Activated effector memory CD4-positive, alpha-beta T cell treated with Interleukin-2 at 50 U/mL for 16 hours (primary cell): ENCODE results near the gene HES4.

Experiments used
- DNase-seq: peaks from one replicate; pipeline ENCODE4 v3.0.0-alpha.2; 2020

Gene HES4

DNA sequence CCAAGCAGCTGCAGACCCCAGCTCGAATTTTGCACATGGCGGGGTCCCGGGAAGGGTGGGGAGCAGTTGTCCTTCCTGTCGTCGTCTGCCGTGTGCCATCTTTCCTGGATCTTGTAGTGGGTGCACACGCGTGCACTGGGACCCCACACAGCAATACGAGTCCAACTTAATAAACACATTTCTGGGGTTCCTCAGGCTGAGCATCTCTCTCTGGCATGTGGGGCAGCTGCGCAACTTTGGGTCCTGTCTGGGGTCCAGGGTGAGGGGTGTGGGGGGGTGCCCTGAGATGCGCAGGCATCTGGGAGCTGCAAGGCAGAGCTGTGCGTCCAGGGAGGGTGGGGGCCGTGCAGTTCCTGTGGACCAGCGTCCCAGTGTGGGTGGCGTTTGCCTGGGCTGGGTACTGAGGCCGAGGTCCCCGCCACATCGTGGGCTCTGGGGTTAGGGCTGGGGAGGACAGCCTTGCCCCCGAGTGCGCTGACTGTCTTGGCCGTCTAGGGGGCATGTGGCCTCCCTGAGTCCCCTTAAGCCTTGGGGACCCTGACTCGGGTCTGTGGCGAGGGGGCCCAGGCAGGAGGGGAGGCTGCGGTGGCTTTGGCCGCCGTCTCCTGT is 34.3 kb downstream of the HES4 start:
- DNase-seq, result no peak

DNA sequence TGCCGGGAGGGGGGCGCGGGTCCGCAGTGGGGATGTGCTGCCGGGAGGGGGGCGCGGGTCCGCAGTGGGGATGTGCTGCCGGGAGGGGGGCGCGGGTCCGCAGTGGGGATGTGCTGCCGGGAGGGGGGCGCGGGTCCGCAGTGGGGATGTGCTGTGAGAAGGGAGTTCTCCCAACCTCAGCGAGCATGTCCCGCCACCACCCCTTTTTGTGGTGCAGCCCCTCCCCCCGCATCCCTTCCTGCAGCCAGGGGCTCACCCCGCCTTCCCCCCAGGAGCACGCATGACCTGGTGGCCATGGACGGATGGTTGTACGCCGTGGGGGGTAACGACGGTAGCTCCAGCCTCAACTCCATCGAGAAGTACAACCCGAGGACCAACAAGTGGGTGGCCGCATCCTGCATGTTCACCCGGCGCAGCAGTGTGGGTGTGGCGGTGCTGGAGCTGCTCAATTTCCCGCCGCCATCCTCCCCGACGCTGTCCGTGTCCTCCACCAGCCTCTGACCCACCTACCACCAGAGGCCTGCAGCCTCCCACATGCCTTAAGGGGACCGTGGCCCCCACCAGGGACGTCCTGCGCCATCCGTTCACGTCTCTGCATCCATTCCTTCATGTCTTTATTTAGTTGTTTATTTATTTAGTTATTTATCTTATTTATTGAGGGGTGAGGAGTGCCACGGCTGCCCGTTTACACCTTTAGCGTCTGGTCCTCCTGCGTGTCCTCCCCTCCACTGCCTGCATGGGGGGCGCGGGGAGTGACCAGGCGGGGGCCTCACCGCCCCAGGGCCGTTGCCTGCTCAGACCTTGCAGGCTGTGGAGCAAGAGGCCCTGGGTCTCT is 35.0 kb downstream of the HES4 start:
- DNase-seq, result no peak

DNA sequence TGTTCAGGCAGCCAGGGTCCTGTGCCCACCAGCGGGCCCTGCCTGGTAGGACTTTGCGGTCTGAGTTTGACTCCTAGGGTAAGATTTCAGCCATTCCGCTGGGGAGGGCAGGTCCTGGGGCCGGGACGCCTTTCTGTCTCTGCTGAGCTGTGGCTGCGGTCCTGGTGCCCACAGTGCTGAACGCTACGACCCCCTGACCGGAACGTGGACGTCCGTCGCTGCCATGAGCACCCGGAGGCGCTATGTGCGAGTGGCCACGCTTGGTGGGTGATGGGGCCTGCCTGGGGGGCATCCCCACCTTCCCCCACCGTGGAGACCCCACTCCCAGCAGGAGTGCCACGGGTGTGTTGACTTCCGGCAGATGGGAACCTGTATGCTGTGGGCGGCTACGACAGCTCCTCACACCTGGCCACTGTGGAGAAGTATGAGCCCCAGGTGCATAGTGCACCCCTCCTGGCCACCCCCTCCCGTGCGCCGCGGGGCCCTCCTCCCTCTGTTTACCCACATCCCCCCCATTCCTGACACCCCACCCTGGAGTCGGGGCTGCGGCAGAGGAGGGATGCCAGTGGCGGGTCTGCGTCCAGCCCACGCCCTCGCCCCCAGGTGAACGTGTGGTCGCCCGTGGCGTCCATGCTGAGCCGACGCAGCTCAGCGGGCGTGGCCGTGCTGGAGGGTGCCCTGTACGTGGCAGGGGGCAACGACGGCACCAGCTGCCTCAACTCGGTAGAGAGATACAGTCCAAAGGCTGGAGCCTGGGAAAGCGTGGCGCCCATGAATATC is 36.0 kb downstream of the HES4 start:
- DNase-seq, result no peak

DNA sequence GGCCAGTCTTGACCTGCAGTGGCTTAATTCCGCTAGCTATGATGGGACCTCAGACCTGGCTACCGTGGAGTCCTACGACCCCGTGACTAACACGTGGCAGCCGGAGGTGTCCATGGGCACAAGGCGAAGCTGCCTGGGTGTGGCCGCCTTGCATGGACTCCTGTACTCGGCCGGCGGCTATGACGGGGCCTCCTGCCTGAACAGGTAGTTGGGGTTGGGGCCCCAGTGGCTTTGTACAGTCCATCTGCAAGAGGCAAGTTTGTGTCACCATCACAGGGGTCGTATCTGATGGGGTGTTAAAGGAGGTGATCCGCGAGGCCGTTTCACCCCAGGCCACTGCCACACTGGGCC is 36.6 kb downstream of the HES4 start:
- DNase-seq, result no peak

DNA sequence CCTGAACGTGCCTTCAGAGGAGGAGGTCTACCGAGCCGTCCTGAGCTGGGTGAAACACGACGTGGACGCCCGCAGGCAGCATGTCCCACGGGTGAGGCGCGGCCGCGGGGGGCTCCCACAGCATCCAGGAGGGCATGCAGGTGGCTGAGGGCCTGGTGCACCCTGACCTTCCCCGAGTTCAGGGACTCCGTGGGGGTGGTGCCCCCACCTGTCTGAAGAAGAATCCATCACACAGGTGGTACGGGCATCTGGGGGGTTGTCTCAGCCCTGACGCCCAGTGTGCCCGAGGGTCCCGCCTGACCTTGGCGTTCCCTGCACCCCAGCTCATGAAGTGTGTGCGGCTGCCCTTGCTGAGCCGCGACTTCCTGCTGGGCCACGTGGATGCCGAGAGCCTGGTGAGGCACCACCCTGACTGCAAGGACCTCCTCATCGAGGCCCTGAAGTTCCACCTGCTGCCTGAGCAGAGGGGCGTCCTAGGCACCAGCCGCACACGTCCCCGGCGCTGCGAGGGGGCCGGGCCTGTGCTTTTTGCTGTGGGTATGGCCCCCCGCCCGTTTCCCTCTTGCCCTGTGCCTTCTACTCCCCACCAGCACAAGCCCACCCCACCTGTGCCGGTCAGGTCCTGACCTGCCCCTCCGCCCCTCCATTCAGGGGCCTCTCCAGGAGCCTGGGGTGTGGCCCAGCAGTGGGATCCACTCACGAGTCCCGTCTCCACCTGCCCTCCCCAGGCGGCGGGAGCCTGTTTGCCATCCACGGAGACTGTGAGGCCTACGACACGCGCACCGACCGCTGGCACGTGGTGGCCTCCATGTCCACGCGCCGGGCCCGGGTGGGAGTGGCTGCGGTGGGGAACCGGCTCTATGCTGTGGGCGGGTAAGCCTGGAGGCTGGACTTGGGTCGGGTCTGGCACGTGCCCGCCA is 37.3 kb downstream of the HES4 start:
- no peak for DNase-seq

DNA sequence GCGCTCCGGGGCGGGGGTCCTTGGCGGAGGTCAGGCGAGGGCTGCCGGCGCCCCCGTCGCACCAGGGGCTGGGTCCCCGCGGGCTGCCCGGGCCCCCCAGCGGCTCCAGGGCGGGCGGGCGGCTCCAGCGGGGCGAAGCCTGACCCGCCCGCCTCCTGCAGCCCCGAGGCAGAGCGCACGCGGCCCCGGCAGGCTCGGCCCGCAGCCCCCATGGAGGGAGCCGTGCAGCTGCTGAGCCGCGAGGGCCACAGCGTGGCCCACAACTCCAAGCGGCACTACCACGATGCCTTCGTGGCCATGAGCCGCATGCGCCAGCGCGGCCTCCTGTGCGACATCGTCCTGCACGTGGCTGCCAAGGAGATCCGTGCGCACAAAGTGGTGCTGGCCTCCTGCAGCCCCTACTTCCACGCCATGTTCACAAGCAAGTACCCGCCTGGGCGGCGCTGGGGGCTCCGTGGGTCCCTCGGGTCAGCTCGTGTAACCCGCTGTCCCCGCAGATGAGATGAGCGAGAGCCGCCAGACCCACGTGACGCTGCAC is 38.7 kb downstream of the HES4 start:
- no peak for DNase-seq

DNA sequence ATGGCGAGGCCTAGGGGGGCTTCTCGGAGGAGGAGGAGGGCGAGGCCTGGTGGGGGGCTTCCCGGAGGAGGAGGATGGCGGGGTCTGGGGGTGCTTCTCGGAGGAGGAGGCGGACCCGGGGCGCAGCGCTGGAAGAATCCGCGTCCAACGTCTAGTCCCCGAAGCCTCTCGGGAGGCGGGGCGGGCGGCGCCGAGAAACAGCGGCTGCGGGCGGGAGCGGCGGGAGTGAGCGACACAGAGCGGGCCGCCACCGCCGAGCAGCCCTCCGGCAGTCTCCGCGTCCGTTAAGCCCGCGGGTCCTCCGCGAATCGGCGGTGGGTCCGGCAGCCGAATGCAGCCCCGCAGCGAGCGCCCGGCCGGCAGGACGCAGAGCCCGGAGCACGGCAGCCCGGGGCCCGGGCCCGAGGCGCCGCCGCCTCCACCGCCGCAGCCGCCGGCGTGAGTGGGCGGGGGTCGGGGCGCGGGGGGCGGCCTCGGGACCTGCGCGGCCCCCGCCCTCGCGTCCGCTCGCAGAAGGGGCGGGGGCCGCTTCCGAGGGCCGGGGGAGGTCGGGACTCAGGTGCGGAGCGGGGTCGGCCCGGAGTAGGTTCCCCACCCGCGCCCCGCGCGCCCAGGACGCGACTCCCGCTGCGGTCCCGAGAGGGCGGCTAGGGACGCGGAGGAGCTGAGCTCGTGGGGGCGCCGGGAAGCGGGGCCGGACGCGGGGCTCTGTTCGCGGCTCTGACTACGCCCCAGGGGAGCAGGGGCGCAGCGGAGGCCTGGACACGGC is 39.4 kb downstream of the HES4 start, which contains the start of gene KLHL17:
Gene KLHL17, plus strand, starts transcription at position 222 of the 769 bp plus-strand sequence. Its CDS starts 110 bp downstream, at position 332.
- peak; percentile 71 for DNase-seq

DNA sequence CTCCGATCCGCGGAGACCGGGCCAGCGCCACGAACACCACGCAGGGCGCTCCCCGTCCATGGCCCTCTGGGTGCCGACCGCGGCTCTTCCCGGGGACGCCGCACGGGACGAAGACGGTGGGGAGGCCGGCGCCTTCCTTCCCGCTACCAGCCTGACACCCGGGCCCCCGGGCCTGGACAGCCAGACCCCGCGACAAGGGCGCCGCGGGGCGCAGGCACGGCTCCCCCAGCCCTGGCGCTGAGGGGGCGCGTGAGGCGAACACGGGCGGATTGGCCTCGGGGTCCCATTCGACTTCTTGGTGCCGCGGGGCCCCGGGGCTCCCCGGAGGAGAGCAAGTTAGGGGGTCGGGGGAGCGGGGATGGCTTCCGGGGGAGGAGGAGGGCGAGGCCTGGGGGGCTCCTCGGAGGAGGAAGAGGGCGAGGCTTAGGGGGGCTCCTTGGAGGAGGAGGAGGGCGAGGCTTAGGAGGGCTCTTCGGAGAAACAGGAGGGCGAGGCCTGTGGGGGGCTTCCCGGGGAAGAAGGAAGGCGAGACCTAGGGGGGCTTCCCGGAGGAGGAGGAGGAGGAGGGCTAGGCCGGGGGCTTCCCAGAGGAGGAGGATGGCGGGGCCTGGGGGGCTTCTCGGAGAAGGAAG is 40.0 kb downstream of the HES4 start:
- peak; percentile 25 for DNase-seq

DNA sequence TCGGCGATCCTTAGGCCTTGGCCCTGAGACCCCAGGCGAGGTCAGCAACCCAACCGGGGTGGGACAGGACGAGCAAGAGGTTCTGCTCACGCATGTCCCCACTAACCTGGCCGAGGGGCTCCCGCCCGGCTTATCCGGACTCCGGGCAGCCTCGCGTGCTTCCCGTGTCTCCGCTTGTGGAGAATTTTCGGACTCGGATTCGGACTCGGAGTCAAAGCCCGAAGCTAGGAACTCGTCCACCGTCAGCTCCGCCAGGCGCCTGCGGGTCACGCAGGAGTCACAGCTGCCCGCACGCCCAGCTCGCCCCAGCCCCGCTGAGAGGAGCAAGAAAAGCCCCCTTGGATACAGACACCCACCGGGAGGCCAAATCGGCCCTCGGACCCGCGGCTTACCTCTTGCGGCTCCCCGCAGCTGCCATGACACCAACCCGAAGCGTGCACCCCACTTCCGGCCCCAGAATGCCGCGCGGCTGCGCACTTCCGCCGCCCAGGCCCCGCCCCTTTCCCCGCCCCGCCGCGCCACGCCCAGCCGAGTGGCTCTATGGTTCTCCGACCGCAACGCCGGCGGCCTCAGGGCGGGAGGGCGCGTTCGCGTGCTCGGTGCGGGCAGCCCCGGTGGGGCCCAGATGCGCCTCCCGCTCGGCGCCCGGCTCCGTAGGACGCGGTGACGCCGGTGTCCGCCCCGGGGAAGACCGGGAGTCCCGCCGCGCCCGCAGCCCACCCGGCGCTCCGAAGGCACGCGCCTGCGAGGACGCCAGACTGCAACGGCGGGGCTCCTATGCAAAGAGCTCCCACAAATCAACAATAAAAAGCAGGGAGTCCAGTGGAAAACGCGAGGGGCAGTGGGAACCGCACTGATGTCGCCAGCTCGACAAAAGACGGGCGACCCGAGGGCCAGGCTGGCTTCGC is 40.8 kb downstream of the HES4 start, which contains the start of gene NOC2L:
Gene NOC2L, minus strand, starts transcription at position 434 of the 908 bp plus-strand sequence. Its CDS starts 16 bp downstream, at position 418.
- peak; percentile 98 for DNase-seq

DNA sequence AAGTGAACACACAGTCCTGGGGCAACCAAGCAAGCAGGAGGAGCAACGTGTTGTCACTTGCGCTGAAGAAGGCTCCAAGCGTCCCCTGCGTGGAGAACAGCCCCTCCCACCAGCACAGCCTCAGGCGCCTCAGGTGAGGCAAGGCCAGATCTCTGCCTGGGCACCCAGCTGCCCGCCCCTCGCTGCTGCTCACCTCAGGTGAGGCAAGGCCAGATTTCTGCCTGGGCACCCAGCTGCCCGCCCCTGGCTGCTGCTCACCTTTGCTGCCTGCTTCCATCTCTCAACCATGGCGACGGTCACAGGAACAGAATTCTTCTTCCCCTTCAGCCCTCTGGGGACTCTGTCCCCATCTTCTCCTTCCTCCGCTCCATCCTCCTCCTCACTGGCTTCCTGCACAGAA is 43.3 kb downstream of the HES4 start:
- DNase-seq, result no peak

DNA sequence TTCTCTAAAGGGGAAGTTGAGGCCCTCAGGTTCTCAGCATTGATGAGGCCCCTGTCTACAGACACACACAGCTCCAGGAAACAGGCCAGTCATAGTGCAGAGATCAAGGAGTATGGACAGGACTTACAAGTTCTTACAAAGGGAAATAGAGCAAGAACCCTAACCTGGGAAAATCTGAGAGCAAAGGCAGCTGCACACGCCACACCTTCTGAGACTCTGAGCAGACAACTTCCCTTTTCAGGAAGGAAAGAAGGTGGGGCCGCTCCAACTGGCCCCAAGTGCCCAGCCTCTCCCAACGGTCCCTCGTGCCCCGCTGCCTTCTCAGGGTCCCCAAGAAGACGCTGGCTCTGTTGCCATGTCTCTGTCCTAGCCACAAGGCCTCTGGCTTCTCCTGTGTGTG is 44.4 kb downstream of the HES4 start:
- DNase-seq, result no peak

DNA sequence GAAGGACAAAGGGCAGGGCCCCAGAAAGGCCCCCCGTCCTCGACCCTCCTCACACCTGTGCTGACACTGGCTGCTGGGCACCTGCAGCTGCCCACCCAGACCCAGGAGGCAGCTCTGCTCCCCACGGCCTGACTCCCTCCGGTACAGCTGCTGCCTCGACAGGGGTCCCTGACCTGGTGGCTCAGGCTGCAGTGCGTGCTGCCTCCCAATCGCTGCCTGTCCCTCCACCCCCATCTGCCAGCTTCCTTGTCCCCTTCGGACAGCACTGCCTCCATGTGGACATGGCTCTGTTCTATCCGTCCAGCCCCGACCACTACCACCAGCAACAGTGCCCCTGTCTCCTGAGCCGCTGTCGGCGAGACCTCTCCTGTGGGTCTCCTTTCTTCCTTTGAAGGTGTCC is 45.0 kb downstream of the HES4 start:
- DNase-seq, result no peak

DNA sequence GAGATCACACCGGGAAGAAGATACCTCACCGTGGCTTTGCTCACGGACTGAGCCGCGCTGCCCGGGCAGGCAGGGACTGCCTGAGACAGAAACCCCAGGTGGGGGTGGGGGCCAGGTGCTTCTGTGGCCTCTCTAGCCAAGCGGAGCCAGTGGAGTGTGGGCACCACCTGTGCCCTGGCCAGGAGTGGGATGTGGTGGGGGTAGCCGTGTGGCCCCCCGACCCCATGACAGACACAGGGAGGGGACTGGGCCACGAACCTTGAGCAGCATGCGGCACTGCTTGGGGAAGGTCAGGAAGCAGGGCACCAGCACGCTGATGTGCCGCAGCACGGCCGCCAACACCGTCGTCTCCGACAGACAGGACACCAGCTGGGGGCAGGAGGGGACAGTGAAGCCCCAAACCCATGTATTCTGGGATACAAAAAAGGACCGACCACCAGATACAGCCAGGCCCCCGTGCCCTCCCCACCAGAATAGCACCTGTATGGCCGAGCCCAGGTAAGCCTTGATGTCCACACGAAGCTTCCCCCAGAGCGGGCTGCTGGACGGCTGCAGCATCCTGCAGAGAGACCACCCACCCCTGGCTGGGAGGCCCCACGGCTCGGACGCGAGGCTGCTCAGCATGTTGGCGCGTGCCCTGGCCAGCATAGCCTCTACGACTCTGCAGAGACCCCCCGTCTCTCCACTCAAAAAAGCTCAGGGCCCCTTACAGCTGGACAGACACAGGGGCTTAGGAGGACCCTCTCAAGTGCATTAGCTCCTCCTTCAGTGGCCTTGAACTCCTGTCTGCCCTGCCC is 46.2 kb downstream of the HES4 start:
- no peak for DNase-seq

DNA sequence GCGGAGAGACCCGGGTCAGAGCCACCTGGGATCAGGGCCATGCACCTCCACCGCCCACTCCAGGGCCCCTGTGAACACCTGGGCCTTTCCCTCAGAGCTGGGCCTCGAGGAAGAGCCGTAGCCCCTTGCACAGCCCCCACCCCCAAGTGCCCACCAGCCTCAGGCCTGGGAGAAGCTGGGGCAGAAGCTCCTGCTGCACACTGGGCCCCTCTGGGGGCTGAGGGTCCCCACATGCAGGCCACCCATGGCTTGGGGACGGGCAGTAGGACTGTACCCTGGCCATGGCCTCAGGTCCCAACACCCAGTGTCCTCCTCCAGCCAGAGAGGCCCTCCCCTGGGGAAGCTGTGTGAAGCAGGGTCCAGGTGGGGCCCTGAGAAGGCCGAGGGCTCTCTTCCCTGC is 47.3 kb downstream of the HES4 start:
- no peak for DNase-seq

DNA sequence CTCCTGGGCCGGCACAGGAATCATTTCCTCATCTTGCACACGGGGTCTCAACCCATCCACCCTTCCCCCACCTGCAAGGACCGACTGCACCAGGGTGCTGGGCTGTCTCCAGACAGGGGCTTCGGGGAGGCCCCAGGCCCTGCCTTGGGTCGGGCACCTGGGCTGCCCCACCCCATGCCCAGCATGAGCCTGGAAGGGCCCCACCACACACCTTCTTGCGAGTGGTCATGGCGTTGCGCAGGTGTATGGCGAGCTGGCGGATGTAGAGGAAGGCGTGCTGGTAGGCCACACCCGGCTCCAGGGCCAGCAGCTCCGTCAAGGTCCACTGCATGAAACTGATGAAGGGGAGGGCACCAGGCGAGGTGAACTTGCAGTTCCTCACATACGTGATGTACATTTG is 47.7 kb downstream of the HES4 start:
- no peak for DNase-seq

DNA sequence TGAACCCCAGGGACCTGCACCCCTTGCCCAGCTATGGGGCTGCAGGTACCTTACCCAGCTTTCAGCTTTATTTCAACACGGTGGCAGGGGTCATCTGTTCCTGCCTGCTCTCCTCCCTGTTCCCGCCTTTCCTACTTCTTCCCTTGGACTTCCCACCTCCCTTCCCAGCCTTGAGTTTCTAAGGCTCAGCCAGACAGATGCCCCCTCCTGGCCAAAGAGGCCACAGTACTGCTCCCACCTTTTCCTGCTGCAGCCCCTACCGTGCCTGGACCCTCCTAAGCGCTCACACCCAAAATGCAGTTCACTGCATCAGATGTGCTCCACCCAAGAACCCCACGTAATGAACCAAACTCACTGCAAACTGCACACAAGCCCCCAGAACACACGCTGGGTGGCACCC is 48.5 kb downstream of the HES4 start:
- no peak for DNase-seq

DNA sequence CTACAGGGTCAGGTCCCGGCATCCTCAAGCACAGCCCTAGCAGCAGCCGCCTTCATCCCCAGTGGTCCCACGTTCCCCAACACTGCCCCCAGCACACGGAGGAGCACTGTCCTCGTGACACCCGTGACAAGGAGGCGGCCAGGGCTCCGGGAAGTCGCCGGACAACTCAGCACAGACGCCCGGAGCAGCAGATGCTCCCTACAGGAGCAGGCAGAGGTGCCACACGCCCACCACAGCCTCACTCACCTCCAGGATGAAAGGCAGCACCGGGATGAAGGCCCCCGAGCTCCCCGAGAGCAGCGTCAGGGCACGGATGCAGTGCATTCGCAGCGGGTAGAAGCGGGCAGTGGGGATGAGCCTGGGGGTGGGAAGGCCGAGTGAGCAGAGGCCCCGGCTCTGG is 49.0 kb downstream of the HES4 start:
- no peak for DNase-seq

DNA sequence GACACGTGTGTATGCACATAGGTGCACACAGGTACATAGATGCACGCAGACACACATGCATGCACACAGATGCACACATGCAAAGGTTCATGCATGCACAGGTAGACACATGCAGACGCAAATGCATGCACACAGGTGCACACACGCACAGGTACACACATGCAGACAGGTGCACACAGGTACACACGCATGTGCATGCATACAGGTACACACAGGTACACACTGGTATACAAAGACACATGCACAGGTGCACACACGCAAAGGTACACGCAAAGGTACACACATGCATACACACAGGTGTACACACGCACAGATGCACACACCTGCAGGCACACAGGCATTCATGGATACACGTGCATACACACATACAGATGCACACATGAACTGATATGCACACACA is 49.6 kb downstream of the HES4 start:
- no peak for DNase-seq
